Brain pericyte (primary cell): ENCODE data around the gene FAM177A1.

ENCODE experiments used
- DNase-seq: peaks from one replicate; pipeline ENCODE4 v3.0.0-alpha.2; 2012; ENCODE audit warnings: low read depth, low spot score

The FAM177A1 gene

GRCh38 chr14:35123388-35123703, 77.3 kb downstream of the FAM177A1 start:
- no peak for DNase-seq

- DNase-seq, result no peak
These were observed 78.1 kb downstream of the FAM177A1 start for GRCh38 chr14:35124127-35124526.
